HG03520 (cell line): ENCODE measurements around the gene SH3GL2.

Experiments used
- ATAC-seq: cut with Tn5 transposase; IDR thresholded peaks from one replicate; pipeline ENCODE4 v1.9.1; 2021; ENCODE audit warnings: mild to moderate bottlenecking, moderate library complexity; ENCODE audit not compliant: unreplicated experiment

The SH3GL2 gene

GRCh38 chr9:17609312-17610005 lies 30.6 kb downstream of the SH3GL2 start:
- no peak for ATAC-seq

- ATAC-seq: no peak
Measured at GRCh38 chr9:17611342-17611741, 32.5 kb downstream of the SH3GL2 start.

GRCh38 chr9:17611917-17612316 lies 33.1 kb downstream of the SH3GL2 start:
- ATAC-seq: no peak

- ATAC-seq: no peak
Measured at GRCh38 chr9:17613758-17614157, 34.9 kb downstream of the SH3GL2 start.

GRCh38 chr9:17614250-17614649 lies 35.4 kb downstream of the SH3GL2 start:
- ATAC-seq: no peak

- no peak for ATAC-seq
Measured at GRCh38 chr9:17614903-17615302, 36.0 kb downstream of the SH3GL2 start.

- no peak for ATAC-seq
Measured at GRCh38 chr9:17622141-17622540, 43.3 kb downstream of the SH3GL2 start.

- no peak for ATAC-seq
Measured at GRCh38 chr9:17622749-17623148, 43.9 kb downstream of the SH3GL2 start.

GRCh38 chr9:17623965-17624364 lies 45.1 kb downstream of the SH3GL2 start:
- ATAC-seq: no peak

- no peak for ATAC-seq
Measured at GRCh38 chr9:17624571-17624970, 45.7 kb downstream of the SH3GL2 start.

GRCh38 chr9:17625644-17626388 lies 47.0 kb downstream of the SH3GL2 start:
- ATAC-seq: no peak

- ATAC-seq: no peak
Measured at GRCh38 chr9:17627641-17628040, 48.8 kb downstream of the SH3GL2 start.

- ATAC-seq: no peak
Measured at GRCh38 chr9:17628624-17629023, 49.8 kb downstream of the SH3GL2 start.

GRCh38 chr9:17630531-17630949 lies 51.7 kb downstream of the SH3GL2 start:
- no peak for ATAC-seq

GRCh38 chr9:17631396-17631795 lies 52.5 kb downstream of the SH3GL2 start:
- ATAC-seq: no peak

- ATAC-seq: no peak
Measured at GRCh38 chr9:17632994-17633393, 54.1 kb downstream of the SH3GL2 start.

GRCh38 chr9:17635115-17635890 lies 56.4 kb downstream of the SH3GL2 start:
- ATAC-seq: no peak

GRCh38 chr9:17636349-17636748 lies 57.5 kb downstream of the SH3GL2 start:
- ATAC-seq: no peak

- no peak for ATAC-seq
Measured at GRCh38 chr9:17636821-17637220, 58.0 kb downstream of the SH3GL2 start.

GRCh38 chr9:17637229-17637628 lies 58.4 kb downstream of the SH3GL2 start:
- ATAC-seq: no peak

- no peak for ATAC-seq
Measured at GRCh38 chr9:17648516-17648915, 69.7 kb downstream of the SH3GL2 start.

- ATAC-seq: no peak
Measured at GRCh38 chr9:17651725-17652124, 72.9 kb downstream of the SH3GL2 start.
